KOPT-K1 (cell line): ENCODE measurements around the gene ATP11B.
"Not testable (repeated sequence)": the region's sequence is repeated elsewhere in the genome, so short reads cannot be mapped to it uniquely, and the experiment has no call there.

Experiments used
- H3K27ac ChIP-seq: fragments of 200-600 bp; sonication (generic); 2 replicates; pipeline ENCODE4 v1.5.1; 2016; ENCODE audit warnings: antibody characterized with exemption, mild to moderate bottlenecking, low read depth, low read length; ENCODE audit not compliant: poor library complexity, severe bottlenecking
- H3K36me3 ChIP-seq: fragments of 200-600 bp; sonication (generic); 2 replicates; pipeline ENCODE4 v1.5.1; 2017; ENCODE audit warnings: antibody characterized with exemption, mild to moderate bottlenecking, low read length, moderate library complexity; ENCODE audit not compliant: insufficient read depth
- H3K9me3 ChIP-seq: fragments of 200-600 bp; sonication (generic); 2 replicates; pipeline ENCODE4 v1.5.1; 2017; ENCODE audit warnings: antibody characterized with exemption, low read length, mild to moderate bottlenecking; ENCODE audit not compliant: insufficient read depth, poor library complexity, severe bottlenecking

The ATP11B gene

GRCh38 chr3:182848906-182849305, 55.6 kb downstream of the ATP11B start:
- Histone ChIP-seq H3K9me3 (no peaks in the 10 kb centered on the region), H3K36me3 (peaks cover 86% of the 10 kb centered on the region), H3K27ac (no peak overlapping the region)

DNA sequence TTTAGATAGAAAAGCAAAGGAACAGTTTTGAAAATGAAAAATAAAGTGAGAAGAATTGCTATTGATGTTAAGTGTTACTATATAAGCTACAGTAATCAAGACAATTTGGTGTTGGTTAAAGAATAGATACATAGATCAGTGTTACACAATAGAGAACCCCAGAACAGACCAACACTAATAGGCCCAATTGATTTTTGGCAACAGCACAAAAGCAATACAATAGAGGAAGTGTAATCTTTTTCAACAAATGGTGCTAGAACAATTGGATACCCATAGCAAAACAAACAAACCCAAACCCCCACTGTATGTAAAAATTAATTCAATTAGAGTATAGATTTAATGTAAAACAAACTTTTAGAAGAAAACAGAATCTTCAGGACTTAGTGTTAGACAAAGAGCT, 61.8 kb downstream of the ATP11B start:
- peaks cover 74% of the 10 kb centered on the region for H3K36me3 ChIP-seq
- no peaks in the 10 kb centered on the region for H3K9me3 ChIP-seq
- no peak overlapping the region for H3K27ac ChIP-seq

DNA sequence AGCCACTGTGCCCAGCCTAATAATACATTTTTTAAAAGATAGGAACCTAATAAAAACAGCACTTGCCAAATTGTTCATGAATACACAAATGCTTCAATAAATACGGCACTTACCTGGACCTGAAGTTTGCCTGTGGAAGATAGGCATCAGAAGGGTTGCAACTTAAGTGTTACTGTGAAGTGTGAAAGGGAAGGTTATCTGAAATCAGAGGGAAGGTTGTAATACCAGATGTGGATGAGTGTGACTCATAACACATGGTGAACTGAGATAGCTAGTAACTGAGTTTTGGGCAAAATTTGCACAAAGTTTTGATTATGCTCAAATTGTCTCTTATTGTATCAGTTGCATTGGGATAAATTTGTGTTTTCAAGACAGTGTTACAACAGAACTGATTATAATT, 68.0 kb downstream of the ATP11B start:
- no peaks in the 10 kb centered on the region for H3K9me3 ChIP-seq
- no peak overlapping the region for H3K27ac ChIP-seq
- peaks cover 58% of the 10 kb centered on the region for H3K36me3 ChIP-seq

GRCh38 chr3:182862159-182862860, 69.0 kb downstream of the ATP11B start:
- H3K36me3 ChIP-seq = peaks cover 60% of the 10 kb centered on the region
- no peak overlapping the region for H3K27ac ChIP-seq
- H3K9me3 ChIP-seq = no peaks in the 10 kb centered on the region

- Histone ChIP-seq H3K27ac (no peak overlapping the region), H3K9me3 (no peaks in the 10 kb centered on the region), H3K36me3 (peaks cover 90% of the 10 kb centered on the region)
These were observed 75.8 kb downstream of the ATP11B start for GRCh38 chr3:182869059-182869458.

DNA sequence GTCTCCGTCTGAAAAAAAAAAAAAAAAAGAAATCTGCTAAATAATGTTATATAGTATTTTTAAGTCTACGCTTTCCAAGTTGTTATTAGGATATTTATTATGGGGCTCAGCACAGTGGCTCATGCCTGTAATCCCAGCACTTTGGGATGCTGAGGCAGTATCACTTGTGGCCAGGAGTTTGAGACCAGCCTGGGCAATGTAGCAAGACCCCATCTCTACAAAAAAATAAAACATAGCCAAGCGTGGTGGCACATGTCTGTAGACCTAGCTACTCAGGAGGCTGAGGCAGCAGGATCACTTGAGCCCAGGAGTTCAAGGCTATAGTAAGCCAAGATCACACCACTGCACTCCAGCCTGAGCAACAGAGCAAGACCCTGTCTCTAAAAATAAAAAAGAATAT, 77.6 kb downstream of the ATP11B start:
- not testable (repeated sequence) for H3K27ac ChIP-seq, H3K9me3 ChIP-seq
- H3K36me3 ChIP-seq = peaks cover 96% of the 10 kb centered on the region

DNA sequence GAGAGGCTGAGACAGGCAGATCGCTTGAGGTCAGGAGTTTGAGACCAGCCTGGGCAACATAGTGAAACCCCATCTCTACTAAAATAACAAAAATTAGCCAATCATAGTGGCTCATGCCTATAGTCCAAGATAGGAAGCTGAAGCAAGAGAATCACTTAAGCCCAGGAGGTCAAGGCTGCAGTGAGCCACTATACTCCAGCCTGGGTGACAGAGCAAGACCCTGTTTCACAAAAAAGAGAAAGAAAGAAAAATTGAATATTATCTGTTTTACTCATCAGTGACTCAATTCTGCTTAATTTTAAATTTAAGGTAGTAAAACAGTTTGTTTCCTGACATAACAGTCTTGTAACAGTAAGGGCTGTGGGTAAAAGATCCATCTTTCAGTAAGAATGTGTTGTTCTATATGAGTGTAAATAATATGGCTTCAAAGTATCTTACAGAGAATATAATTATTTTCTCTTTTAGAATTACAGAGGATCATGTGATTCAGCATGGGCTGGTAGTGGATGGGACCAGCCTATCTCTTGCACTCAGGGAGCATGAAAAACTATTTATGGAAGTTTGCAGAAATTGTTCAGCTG, 85.8 kb downstream of the ATP11B start:
- H3K9me3 ChIP-seq = no peaks in the 10 kb centered on the region
- H3K36me3 ChIP-seq = peaks cover 89% of the 10 kb centered on the region
- no peak overlapping the region for H3K27ac ChIP-seq

DNA sequence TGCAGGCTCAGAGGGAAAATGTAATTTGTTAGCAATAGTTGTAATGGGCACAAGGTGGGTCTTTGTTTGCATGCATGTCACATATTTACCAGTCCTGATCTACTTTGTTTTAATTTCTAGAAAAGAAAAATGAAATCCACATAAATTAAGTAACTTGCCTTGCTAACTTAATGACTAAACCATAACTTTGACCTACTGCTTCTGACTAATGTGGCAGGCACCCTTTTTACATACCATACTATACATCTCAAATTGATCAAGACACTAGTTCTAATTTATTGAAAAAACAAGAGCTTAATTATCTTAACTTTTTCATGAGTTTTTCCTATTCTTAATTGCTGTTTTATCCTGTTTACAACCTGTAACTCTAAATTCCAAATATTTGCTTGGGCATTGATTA, 93.2 kb downstream of the ATP11B start:
- H3K36me3 ChIP-seq = peaks cover 75% of the 10 kb centered on the region
- H3K27ac ChIP-seq = no peak overlapping the region
- no peaks in the 10 kb centered on the region for H3K9me3 ChIP-seq

- Histone ChIP-seq H3K27ac (no peak overlapping the region), H3K36me3 (peaks cover 67% of the 10 kb centered on the region), H3K9me3 (no peaks in the 10 kb centered on the region)
These were observed 96.8 kb downstream of the ATP11B start for GRCh38 chr3:182889948-182890629.

DNA sequence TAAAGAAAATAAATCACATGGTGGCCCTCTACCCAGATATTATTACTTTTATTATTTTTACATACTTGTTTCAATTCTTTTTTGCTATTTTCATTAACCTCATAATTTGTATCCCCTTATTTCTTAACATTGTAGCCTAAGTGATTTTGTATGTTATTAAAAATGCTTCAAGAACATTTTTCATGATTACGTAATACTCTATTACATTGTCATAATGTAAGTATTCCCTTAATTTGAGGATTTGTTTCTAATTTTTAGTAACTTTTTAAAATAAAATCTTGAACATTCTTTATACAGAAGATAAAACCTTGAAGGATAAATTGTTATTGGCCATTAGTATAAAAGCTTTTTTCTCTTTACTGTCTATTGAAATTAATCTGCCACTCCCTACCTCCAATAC, 98.1 kb downstream of the ATP11B start:
- Histone ChIP-seq H3K9me3 (no peaks in the 10 kb centered on the region), H3K27ac (no peak overlapping the region), H3K36me3 (peaks cover 54% of the 10 kb centered on the region)

DNA sequence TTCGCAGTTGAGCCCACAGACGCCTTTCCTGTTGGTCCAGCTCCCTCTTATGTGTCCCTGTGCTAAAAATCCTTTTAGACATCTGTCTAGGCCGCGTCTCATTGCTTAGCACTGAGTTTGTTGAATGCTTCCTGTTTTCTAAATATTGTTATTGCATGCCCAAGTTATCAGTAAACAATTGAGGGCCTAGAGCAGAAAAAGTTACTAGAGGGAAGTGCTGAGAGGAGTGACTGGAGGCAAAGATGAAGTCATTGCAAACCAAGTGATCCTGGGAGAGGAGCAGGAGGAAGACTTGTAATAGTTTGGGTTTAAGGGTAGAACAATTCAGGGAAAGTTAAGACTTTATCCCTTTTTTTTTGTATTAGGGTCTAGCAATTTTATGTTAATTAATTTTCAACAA, 98.9 kb downstream of the ATP11B start:
- H3K27ac ChIP-seq = no peak overlapping the region
- H3K36me3 ChIP-seq = peaks cover 51% of the 10 kb centered on the region
- no peaks in the 10 kb centered on the region for H3K9me3 ChIP-seq

GRCh38 chr3:182895513-182896112, 102.3 kb downstream of the ATP11B start:
- H3K9me3 ChIP-seq = no peaks in the 10 kb centered on the region
- no peak overlapping the region for H3K27ac ChIP-seq
- H3K36me3 ChIP-seq = peaks cover 63% of the 10 kb centered on the region

- peaks cover 56% of the 10 kb centered on the region for H3K36me3 ChIP-seq
- H3K9me3 ChIP-seq = no peaks in the 10 kb centered on the region
- no peak overlapping the region for H3K27ac ChIP-seq
These were observed 103.2 kb downstream of the ATP11B start for GRCh38 chr3:182896553-182896952.

- Histone ChIP-seq H3K9me3 (no peaks in the 10 kb centered on the region), H3K27ac (no peak overlapping the region), H3K36me3 (peaks cover 83% of the 10 kb centered on the region)
These were observed 108.9 kb downstream of the ATP11B start for GRCh38 chr3:182902236-182902635.

DNA sequence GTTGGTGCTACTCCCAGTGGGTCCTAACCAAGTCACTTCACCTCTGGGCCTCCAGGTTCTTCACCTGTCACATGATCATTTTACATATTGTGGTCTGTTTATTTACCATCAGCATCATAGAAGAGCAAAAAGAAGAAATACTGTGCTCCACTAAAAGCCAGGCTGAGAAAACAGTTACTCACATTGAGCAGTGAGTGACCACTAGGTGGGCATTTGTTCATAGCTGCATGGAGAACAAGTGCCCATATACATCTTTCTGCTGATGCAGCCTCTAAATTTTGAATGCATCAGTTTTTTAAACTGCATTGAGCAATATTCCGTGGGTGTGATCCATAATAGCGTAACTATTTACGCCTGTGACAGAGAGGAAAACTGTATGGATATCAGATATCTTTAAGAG, 110.9 kb downstream of the ATP11B start:
- no peaks in the 10 kb centered on the region for H3K9me3 ChIP-seq
- no peak overlapping the region for H3K27ac ChIP-seq
- peaks cover 69% of the 10 kb centered on the region for H3K36me3 ChIP-seq
